SK-N-SH (cell line): ENCODE measurements around the gene RNF13. TPM values are rescaled to one million over a fixed set of nuclear protein-coding genes. Genes with fewer than 3 reads are reported as not detected.

ENCODE experiments used
- CTCF ChIA-PET: fragments of 300-600, 350-600 bp; formaldehyde crosslinking; extraction: SDS; loops from one replicate; lab custom pipeline; 2021; lab: Yijun Ruan, JAX
- POLR2A ChIA-PET: fragments of 350-600 bp; sonication (Branson Sonifier 250); formaldehyde crosslinking; extraction: SDS; loops from one replicate; lab custom pipeline; 2020; ENCODE audit warnings: antibody characterized with exemption, inconsistent platforms; lab: Yijun Ruan, JAX
- DNase-seq: peaks from one replicate; pipeline ENCODE4 v3.0.0; 2012
- H2AFZ ChIP-seq: fragments of 200-600 bp; sonication (generic); 2 replicates; pipeline ENCODE4 v1.8.1; 2016; ENCODE audit warnings: antibody characterized with exemption, mild to moderate bottlenecking, low read depth
- H3F3A ChIP-seq: fragments of 200-600 bp; sonication (generic); replicated peaks from 2 replicates; pipeline ENCODE3; 2016; ENCODE audit warnings: antibody characterized with exemption, mild to moderate bottlenecking; ENCODE audit not compliant: insufficient read depth
- H3K27ac ChIP-seq, 2 experiments: fragments of 200-500 bp in 1 of 2; fragments of 200-600 bp in 1 of 2; sonication (Bioruptor generic) in 1 of 2; sonication (generic), shearing (Covaris generic) in 1 of 2; 2 replicates each; pipeline versions ENCODE4 v1.5.1 to v1.6.1; 2014 to 2016; ENCODE audit warnings: low read depth in 2 of 2, inconsistent platforms in 1 of 2, low read length in 1 of 2, mild to moderate bottlenecking in 1 of 2, mixed read lengths in 1 of 2
- H3K27me3 ChIP-seq: fragments of 200-600 bp; sonication (generic), shearing (Covaris generic); 2 replicates; pipeline ENCODE4 v1.6.1; 2016; ENCODE audit warnings: mixed run types; ENCODE audit not compliant: insufficient read depth
- H3K36me3 ChIP-seq, 2 experiments: fragments of 200-500 bp in 1 of 2; fragments of 200-600 bp in 1 of 2; sonication (Bioruptor generic) in 1 of 2; sonication (generic) in 1 of 2; replicated peaks in 1 of 2; 2 replicates each; pipeline versions ENCODE3 to v1.5.1; 2014 to 2016; ENCODE audit warnings: low read length in 1 of 2, mild to moderate bottlenecking in 1 of 2; ENCODE audit not compliant: insufficient read depth in 2 of 2, control insufficient read depth in 1 of 2
- H3K4me1 ChIP-seq, 2 experiments: fragments of 200-500 bp in 1 of 2; fragments of 200-600 bp in 1 of 2; sonication (Bioruptor generic) in 1 of 2; sonication (generic), shearing (Covaris generic) in 1 of 2; 2 replicates each; pipeline versions ENCODE4 v1.5.1 to v1.6.1; 2014 to 2016; ENCODE audit warnings: low read depth in 1 of 2, low read length in 1 of 2, mixed run types in 1 of 2; ENCODE audit not compliant: insufficient read depth in 2 of 2, control insufficient read depth in 1 of 2
- H3K4me2 ChIP-seq: fragments of 200-600 bp; sonication (generic), shearing (Covaris generic); 2 replicates; pipeline ENCODE4 v1.6.1; 2017; ENCODE audit warnings: mixed run types
- H3K4me3 ChIP-seq, 2 experiments: fragments of 200-500 bp in 1 of 2; fragments of 200-600 bp in 1 of 2; sonication (Bioruptor generic) in 1 of 2; sonication (generic), shearing (Covaris generic) in 1 of 2; 2 replicates each; pipeline versions ENCODE4 v1.5.1 to v1.8.1; 2014 to 2016; ENCODE audit warnings: low read depth in 2 of 2, inconsistent platforms in 1 of 2, low read length in 1 of 2, mild to moderate bottlenecking in 1 of 2, mixed read lengths in 1 of 2, moderate library complexity in 1 of 2
- H3K79me2 ChIP-seq: fragments of 200-600 bp; sonication (generic); 2 replicates; pipeline ENCODE4 v1.8.1; 2017; ENCODE audit warnings: mild to moderate bottlenecking; ENCODE audit not compliant: insufficient read depth
- H3K9ac ChIP-seq: fragments of 200-600 bp; sonication (generic); 2 replicates; pipeline ENCODE4 v1.6.1; 2017; ENCODE audit warnings: mixed run types
- H3K9me2 ChIP-seq: fragments of 200-600 bp; sonication (generic); 2 replicates; pipeline ENCODE4 v1.6.1; 2017; ENCODE audit warnings: mixed run types
- H3K9me3 ChIP-seq: fragments of 200-600 bp; sonication (generic); 2 replicates; pipeline ENCODE4 v1.6.1; 2017; ENCODE audit warnings: mixed run types, mild to moderate bottlenecking, moderate library complexity
- H4K20me1 ChIP-seq: fragments of 200-600 bp; sonication (generic); 2 replicates; pipeline ENCODE4 v1.6.1; 2017; ENCODE audit warnings: mild to moderate bottlenecking, mixed run types; ENCODE audit not compliant: insufficient read depth
- CHD2 ChIP-seq: fragments of 150-350 bp; IDR thresholded peaks from 2 replicates; pipeline ENCODE4 v1.6.1; 2018; ENCODE audit warnings: low read length; ENCODE audit not compliant: partially characterized antibody
- ELF1 ChIP-seq: IDR thresholded peaks from 2 replicates; pipeline ENCODE4 v1.4.0; 2012
- EP300 ChIP-seq, 2 experiments: IDR thresholded peaks; 2 replicates each; pipeline versions ENCODE4 v1.4.0 to v1.6.1; 2012; ENCODE audit warnings: borderline replicate concordance in 1 of 2, low read depth in 1 of 2, low read length in 1 of 2
- FOSL2 ChIP-seq: IDR thresholded peaks from 2 replicates; pipeline ENCODE4 v1.4.0; 2012; ENCODE audit warnings: low read depth, mild to moderate bottlenecking, moderate library complexity, borderline replicate concordance
- FOXJ3 ChIP-seq: sonication (generic); formaldehyde crosslinking; IDR thresholded peaks from 2 replicates; pipeline ENCODE4 v1.5.1; 2020; ENCODE audit warnings: mild to moderate bottlenecking, missing genetic modification reagents
- GABPA ChIP-seq: IDR thresholded peaks from 2 replicates; pipeline ENCODE4 v1.4.0; 2012; ENCODE audit warnings: low read depth, mild to moderate bottlenecking
- GATA2 ChIP-seq: sonication (generic); formaldehyde crosslinking; IDR thresholded peaks from 2 replicates; pipeline ENCODE4 v1.5.0; 2020; ENCODE audit warnings: mild to moderate bottlenecking, missing genetic modification reagents
- JUND ChIP-seq: IDR thresholded peaks from 2 replicates; pipeline ENCODE4 v1.4.0; 2012
- MXI1 ChIP-seq: IDR thresholded peaks from 2 replicates; pipeline ENCODE4 v1.6.1; 2012; ENCODE audit warnings: mild to moderate bottlenecking, low read depth, low read length, improper control_type of control experiment
- NRF1 ChIP-seq: IDR thresholded peaks from 2 replicates; pipeline ENCODE4 v1.6.1; 2012; ENCODE audit warnings: low read depth, mild to moderate bottlenecking, low read length
- RAD21 ChIP-seq: IDR thresholded peaks from 2 replicates; pipeline ENCODE4 v1.6.1; 2012; ENCODE audit warnings: mild to moderate bottlenecking, low read length
- RCOR1 ChIP-seq: fragments of 150-350 bp; IDR thresholded peaks from 2 replicates; pipeline ENCODE4 v1.6.1; 2017; ENCODE audit warnings: antibody characterized with exemption, low read length
- RFX5 ChIP-seq: IDR thresholded peaks from 2 replicates; pipeline ENCODE4 v1.6.1; 2012; ENCODE audit warnings: mild to moderate bottlenecking, improper control_type of control experiment, low read length
- SIN3A ChIP-seq: IDR thresholded peaks from 2 replicates; pipeline ENCODE4 v1.6.1; 2012; ENCODE audit warnings: low read depth, mild to moderate bottlenecking, low read length, moderate library complexity, borderline replicate concordance
- SMC3 ChIP-seq: IDR thresholded peaks from 2 replicates; pipeline ENCODE4 v1.6.1; 2012; ENCODE audit warnings: low read depth, low read length, improper control_type of control experiment
- TAF1 ChIP-seq: IDR thresholded peaks from 2 replicates; pipeline ENCODE4 v1.6.1; 2012; ENCODE audit warnings: low read depth, mild to moderate bottlenecking, low read length, moderate library complexity, borderline replicate concordance
- TCF12 ChIP-seq: IDR thresholded peaks from 2 replicates; pipeline ENCODE4 v1.4.0; 2012
- TEAD4 ChIP-seq: IDR thresholded peaks from 2 replicates; pipeline ENCODE4 v1.4.0; 2012; ENCODE audit warnings: mild to moderate bottlenecking, borderline replicate concordance; ENCODE audit not compliant: insufficient read depth
- YY1 ChIP-seq: IDR thresholded peaks from 2 replicates; pipeline ENCODE4 v1.4.0; 2012; ENCODE audit warnings: low read depth, mild to moderate bottlenecking
- polyA plus RNA-seq, 3 experiments: library from polyadenylated mRNA; depleted of rRNA; stranded (reverse); fragments of >200 nt; gene quantifications; 2 replicates each; pipeline ENCODE4 v1.2.3, GENCODE V29; 2012
- TF ChIP-seq, protein P1 (sequence below): IDR thresholded peaks from 2 replicates; pipeline ENCODE4; 2012
- TF ChIP-seq, protein P2 (sequence below): fragments of 200-600 bp; sonication (generic); IDR thresholded peaks from 2 replicates; pipeline ENCODE4 v1.6.1; 2017; ENCODE audit warnings: antibody characterized with exemption, mild to moderate bottlenecking, moderate library complexity
- TF ChIP-seq, protein P3 (sequence below): IDR thresholded peaks from 2 replicates; pipeline ENCODE4 v1.4.0; 2012; ENCODE audit warnings: low read depth, borderline replicate concordance
- TF ChIP-seq, protein P4 (sequence below): fragments of 150-350 bp; IDR thresholded peaks from 2 replicates; pipeline ENCODE4 v1.6.1; 2017; ENCODE audit warnings: antibody characterized with exemption, low read length, low read depth, borderline replicate concordance

The RNF13 gene
- polyA plus RNA-seq, 1 of the 3 experiments (the other 2 are of a cell fraction), result 14.9 TPM

DNA sequence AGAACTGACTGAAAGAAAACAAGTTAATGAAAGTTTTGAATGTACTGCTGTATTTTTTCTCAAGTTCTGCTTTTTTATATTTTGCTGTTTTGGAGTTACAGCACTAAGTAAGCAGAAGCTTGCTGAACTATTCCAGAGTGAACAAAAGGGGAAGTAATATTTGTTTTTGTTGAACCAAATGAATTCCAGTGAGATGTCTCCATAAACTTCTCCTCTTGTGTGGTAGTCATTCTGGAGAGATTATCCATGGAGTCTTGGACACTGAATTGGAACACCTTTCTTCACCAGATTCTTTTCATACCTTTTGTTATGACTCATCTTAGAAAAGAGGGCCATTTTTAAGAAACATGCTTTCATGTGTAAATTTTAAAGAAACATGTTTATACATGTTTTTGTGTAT lies 29.4 kb upstream of the RNF13 start:
- no peaks in the 10 kb centered on the region for H3K79me2 ChIP-seq
- no peaks in the 10 kb centered on the region for H4K20me1 ChIP-seq
- DNase-seq, result no peak
- POLR2A ChIA-PET, result no interaction called here
- no peaks in the 10 kb centered on the region for H3K36me3 ChIP-seq
- peaks cover 0 to 4% of the 10 kb centered on the region in 2 experiments; a peak in 1 of 4 replicates for H3K4me1 ChIP-seq
- TF ChIP-seq ELF1 (no peak), CHD2 (no peak), TEAD4 (no peak; the same call in 1 of the 2 replicates), RAD21 (no peak), RCOR1 (no peak), SIN3A (no peak), FOXJ3 (CRISPR knock-in tag) (no peak), YY1 (0 out of 2 replicates have a peak, but pooled peaks have one; percentile 16), TAF1 (no peak), EP300 (IDR thresholded peaks at IDR 0.05; ENCODE audit: borderline replicate concordance in 1 of 2, low read depth in 1 of 2, low read length in 1 of 2) (no peak), JUND (0 out of 2 replicates have a peak, but pooled peaks have one; percentile 20), GATA2 (CRISPR knock-in tag) (no peak), SMC3 (no peak), MXI1 (no peak), GABPA (no peak), FOSL2 (peak; percentile 37; the same call in 1 of the 2 replicates), NRF1 (no peak), RFX5 (no peak), TCF12 (no peak; the same call in 1 of the 2 replicates)
- TF ChIP-seq, protein P1, sequence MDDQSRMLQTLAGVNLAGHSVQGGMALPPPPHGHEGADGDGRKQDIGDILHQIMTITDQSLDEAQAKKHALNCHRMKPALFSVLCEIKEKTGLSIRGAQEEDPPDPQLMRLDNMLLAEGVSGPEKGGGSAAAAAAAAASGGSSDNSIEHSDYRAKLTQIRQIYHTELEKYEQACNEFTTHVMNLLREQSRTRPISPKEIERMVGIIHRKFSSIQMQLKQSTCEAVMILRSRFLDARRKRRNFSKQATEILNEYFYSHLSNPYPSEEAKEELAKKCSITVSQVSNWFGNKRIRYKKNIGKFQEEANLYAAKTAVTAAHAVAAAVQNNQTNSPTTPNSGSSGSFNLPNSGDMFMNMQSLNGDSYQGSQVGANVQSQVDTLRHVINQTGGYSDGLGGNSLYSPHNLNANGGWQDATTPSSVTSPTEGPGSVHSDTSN, result no peak
- TF ChIP-seq, protein P2, sequence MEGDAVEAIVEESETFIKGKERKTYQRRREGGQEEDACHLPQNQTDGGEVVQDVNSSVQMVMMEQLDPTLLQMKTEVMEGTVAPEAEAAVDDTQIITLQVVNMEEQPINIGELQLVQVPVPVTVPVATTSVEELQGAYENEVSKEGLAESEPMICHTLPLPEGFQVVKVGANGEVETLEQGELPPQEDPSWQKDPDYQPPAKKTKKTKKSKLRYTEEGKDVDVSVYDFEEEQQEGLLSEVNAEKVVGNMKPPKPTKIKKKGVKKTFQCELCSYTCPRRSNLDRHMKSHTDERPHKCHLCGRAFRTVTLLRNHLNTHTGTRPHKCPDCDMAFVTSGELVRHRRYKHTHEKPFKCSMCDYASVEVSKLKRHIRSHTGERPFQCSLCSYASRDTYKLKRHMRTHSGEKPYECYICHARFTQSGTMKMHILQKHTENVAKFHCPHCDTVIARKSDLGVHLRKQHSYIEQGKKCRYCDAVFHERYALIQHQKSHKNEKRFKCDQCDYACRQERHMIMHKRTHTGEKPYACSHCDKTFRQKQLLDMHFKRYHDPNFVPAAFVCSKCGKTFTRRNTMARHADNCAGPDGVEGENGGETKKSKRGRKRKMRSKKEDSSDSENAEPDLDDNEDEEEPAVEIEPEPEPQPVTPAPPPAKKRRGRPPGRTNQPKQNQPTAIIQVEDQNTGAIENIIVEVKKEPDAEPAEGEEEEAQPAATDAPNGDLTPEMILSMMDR, result no peak
- TF ChIP-seq, protein P3, sequence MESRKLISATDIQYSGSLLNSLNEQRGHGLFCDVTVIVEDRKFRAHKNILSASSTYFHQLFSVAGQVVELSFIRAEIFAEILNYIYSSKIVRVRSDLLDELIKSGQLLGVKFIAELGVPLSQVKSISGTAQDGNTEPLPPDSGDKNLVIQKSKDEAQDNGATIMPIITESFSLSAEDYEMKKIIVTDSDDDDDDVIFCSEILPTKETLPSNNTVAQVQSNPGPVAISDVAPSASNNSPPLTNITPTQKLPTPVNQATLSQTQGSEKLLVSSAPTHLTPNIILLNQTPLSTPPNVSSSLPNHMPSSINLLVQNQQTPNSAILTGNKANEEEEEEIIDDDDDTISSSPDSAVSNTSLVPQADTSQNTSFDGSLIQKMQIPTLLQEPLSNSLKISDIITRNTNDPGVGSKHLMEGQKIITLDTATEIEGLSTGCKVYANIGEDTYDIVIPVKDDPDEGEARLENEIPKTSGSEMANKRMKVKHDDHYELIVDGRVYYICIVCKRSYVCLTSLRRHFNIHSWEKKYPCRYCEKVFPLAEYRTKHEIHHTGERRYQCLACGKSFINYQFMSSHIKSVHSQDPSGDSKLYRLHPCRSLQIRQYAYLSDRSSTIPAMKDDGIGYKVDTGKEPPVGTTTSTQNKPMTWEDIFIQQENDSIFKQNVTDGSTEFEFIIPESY, result no peak
- TF ChIP-seq, protein P4, sequence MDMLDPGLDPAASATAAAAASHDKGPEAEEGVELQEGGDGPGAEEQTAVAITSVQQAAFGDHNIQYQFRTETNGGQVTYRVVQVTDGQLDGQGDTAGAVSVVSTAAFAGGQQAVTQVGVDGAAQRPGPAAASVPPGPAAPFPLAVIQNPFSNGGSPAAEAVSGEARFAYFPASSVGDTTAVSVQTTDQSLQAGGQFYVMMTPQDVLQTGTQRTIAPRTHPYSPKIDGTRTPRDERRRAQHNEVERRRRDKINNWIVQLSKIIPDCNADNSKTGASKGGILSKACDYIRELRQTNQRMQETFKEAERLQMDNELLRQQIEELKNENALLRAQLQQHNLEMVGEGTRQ, result no peak
- TF ChIP-seq, all 33 proteins: peak for 3
- Histone ChIP-seq H3K4me3 (no peak overlapping the region), H3K9ac (no peak overlapping the region), H3K27ac (peak overlapping the region; percentile 46 to 59; a peak in 3 of 4 replicates), H3K9me3 (no peaks in the 10 kb centered on the region), H3K27me3 (no peaks in the 10 kb centered on the region), H3K4me2 (no peak overlapping the region), H3F3A (peaks cover 7% of the 10 kb centered on the region), H3K9me2 (no peaks in the 10 kb centered on the region), H2AFZ (peak overlapping the region; percentile 49; the same call in 1 of the 2 replicates)
- CTCF ChIA-PET, result interaction anchor here (2.1 to 2.4 kb wide), 2 partner anchors 11 to 25 kb away, joined by 5 to 16 read pairs; no protein-coding TSS in a partner anchor
